NAMALWA (cell line): ENCODE results near the gene CDH13.

ENCODE experiments used
- DNase-seq: peaks from one replicate; pipeline ENCODE4 v3.0.0-alpha.2; 2015; ENCODE audit warnings: low spot score

Gene CDH13

DNA sequence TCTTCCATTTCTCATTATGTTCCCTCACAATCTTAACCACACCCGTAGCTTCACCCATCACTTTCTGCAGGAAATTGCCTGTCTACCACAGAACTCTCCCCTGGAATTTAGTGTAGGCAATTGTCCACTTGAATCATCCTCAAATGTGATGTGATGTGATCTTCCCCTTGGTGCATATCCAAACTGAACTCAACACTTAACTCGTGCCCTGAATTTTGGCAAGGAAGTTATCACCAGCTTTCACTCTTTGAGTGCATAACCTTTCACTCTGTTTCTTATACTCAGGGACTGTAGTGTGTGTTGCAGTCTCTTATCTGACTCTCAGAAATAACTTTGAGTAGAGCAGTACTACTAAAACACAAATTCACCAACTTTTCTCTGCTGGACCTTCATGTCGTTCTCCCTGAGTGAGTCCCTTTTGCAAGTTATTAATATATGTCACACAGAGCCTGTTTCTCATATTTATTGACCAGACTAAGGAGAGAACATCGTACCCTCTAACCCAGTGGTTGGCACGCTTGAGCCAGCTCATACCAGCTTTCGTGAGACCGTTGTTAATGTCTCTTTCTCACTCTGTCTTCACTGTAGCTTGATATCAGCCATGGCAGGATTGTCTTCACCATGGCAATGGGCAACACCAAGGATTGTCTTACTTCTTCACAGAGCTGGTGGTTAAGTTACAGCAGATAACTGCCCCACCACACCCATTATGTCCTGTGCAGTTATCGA lies 622.1 kb downstream of the CDH13 start:
- no peak for DNase-seq

DNA sequence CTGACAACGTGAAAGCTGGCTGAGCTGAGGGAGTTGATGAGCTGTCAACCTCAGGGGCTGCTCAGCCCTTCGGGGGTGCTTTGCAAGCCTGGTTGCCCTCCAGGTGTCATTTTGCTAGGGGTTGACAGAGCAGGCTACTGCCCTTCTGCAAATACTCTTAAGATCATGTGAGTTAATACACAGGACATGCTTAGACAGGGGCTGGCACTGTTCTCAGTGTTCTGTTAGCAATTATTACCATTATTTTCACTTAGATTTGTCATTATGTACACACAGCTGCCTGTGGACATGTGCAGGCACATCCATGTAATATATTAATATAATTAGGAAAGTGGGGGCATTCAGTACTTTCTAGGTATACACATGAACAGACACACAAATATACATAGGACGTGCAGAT lies 626.8 kb downstream of the CDH13 start:
- DNase-seq, result no peak

DNA sequence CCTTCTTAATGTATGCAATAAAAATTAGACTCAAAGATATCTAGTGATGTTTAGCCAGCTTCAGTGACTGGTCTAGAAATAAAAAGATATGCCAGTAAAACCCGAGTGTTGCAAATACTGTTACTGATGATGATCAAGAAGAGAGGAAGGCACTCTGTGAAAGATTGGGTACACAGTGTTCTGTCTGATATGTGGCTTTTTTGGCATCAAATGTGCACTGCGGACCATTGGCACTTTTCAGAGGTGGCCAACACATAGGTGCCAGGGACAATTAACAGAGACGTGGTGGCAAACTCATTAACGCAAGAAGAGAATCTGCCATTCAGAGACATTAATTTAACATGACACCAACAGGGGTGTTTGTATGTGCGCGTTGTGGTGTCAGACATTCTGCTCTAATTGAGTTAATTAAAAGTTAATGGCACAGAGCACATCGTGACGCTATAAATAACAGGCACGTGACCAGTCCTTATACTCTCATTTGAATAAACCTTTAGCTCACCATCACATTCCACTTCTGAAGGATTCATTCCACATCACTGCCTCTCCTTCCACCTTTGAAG lies 631.7 kb downstream of the CDH13 start:
- no peak for DNase-seq

DNA sequence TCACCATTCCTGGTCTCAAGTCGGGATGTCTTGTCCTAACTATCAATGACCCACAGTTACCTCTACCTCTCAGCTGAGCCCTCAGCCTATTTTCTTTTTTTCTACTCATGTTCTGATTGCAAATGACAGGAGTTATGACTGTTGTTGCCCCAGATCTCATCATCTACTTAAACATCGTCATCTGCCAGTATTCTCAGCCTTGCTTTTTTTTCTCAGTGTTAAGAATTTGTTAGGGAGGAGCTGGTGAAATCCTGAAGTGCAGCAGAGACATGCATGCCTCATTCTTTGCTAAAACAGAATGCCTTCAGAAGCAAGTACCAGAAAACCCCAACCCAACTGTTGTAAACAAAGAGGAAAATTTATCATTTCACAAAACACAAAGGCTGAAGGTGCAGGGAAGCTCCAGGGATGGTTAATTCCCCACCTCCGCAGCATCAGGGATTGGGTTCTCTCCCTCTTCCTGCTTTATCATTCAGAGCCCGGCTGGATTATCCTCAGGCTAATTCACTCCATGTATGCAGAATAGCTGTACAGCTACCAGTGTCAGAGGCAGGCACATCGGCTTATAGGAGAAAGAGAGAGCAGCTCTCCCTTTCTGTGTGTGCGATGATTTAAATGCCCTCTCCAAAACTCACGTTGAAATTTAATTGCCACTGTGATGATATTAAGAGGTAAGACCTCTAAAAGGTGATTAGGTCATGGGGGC lies 640.2 kb downstream of the CDH13 start:
- no peak for DNase-seq

DNA sequence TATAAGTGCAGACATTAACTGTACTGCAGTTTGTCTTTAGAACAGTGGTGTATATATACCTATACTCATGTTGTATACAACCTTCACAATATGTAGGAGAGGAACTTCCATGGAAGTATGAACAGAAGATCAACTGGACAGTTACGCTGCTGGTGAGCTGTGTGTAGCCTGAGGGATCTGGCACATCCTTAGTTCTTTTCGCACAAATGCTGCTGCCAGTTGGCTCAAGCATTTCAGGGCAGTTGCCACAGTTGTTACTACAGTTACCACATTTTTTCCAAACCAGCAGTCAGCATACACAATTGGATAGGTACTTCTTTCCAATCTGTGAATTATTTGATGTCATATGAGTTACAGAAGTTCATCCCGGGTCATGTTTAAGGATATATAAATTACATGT lies 641.4 kb downstream of the CDH13 start:
- no peak for DNase-seq

DNA sequence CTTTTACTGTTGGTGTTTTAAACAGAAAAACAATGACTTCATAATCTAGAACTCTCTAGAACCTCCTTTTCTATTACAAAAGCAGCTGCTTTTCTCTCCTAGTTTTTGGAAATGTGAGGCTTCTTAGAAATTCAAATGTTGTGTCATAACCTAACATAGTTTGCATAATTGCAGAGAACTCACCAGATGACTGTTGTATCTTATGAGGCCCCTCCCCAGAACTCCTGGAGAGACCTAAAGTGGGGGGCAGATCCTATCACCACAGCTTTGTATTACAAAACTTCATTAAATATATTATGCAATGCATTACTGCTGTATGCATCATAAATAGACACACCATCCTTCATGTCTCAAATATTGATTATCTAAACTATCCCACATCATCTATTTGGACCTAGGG lies 642.3 kb downstream of the CDH13 start:
- DNase-seq, result no peak

DNA sequence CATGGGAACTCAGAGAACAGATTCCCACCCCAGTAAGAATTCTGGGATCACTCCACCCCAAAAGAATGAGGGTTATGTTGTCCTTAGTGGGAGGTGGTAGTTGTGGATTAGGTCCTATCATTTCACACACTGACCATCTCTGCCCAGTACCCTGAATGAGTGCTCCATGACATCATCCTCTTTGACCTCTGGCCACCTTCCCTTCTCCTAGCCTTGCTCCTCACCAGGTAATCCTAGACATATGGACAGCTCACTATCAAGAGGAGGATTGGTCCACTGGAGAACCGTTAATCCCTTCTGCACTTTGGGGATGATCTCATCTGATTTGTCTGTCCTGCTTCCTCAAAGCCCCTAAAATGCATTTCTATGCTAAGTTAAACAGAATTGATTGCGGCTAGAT lies 642.8 kb downstream of the CDH13 start:
- no peak for DNase-seq

DNA sequence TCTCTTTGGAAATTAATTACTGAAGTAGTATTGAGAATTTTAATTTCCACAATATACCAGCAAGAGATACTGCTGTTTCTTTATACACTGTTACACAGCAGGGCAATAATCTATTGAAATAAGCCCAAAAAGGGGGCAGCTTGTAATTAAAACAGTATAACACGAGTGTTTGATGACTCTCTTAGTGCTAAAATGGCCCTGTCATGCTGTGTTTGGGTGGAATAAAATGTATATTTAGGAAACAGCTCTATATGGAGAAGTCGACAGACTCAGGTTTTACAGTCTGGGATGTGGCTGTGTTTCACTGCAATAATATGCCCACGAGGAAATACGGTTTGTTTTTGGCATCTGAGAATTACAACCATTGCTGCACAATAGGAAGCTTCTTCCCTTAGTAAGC lies 643.3 kb downstream of the CDH13 start:
- no peak for DNase-seq

DNA sequence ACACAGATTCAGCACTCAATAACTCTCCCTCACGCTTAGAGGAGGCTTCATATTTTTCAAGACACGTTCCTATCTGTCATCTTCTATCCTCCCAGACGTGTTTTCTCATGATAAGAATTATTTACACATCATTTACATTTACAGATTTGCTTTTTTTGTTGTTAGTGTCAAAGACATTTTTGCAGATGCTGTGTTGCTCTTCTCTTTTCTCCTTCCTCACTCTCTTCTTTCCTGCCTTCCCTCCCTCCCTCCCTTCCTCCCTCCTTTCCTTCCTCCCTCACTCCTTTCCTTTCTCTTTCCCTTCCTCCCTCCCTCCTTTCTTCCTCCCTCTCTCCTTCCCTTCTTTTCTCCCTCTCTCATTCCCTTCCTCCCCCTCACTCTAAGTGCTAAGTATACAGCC lies 643.9 kb downstream of the CDH13 start:
- DNase-seq, result no peak

DNA sequence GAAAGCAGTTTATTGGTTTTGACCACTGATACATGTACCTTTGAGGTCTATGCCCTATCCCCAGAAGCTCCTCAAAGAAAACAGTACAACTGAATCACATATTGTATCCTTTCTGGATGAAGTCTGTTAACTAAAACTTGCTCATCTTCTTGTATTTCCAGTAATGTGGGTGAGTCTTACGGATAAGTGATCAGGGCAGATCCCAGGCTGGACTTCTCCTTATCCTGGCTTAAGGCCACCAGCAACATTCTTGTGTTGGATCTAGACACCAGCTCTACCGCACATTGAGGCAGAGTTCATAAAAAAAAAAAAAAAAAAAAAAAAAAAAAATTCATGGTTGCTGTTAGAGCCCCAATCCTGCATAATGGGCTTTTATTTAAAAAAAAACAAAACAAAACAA lies 644.4 kb downstream of the CDH13 start:
- DNase-seq, result no peak

DNA sequence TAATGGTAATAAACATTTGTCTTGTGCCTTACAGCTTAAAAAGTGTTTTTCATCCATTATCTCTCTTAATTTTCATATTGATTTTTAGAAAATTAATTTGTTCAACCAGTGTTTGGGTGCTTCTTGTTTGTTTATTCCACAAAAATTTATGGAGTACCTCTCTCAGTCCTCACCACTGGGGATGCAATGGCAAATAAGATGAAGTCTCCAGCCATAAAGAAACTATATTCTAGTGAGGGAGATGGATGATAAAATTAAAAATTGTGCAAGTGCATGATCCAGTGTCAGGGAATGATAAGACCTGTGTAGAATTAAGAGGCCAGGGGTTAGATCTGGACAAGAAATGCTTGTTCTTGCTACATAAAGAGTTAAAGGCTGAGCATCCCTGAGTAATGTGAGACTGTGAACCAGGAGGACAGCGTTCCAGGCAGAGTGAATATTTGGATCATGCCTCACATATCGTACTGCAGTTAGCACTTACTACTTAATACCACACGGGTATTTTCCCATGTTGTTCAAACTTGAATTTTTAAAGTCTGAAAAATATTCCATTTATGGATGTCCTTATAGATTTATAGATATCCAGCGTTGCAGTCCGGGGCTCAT lies 645.3 kb downstream of the CDH13 start:
- DNase-seq, result no peak

DNA sequence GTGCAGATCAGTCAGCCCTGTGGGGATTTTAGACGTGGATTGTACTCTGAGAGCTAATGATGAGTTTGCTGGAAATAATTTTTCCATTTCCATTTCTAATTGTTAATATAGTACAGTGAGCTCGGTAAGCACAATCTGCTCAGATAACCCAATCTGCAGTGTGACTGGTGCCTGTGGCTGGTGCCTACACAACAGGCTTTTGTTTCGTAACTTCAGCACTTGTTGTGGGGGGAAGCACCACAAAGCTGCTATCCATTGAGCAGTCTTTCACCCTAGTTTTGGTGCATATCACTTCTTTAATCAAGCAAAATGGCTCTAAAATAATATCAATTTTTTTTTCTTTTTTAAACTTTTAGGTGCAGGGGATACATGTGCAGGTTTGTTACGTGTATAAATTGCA lies 646.1 kb downstream of the CDH13 start:
- DNase-seq, result no peak

DNA sequence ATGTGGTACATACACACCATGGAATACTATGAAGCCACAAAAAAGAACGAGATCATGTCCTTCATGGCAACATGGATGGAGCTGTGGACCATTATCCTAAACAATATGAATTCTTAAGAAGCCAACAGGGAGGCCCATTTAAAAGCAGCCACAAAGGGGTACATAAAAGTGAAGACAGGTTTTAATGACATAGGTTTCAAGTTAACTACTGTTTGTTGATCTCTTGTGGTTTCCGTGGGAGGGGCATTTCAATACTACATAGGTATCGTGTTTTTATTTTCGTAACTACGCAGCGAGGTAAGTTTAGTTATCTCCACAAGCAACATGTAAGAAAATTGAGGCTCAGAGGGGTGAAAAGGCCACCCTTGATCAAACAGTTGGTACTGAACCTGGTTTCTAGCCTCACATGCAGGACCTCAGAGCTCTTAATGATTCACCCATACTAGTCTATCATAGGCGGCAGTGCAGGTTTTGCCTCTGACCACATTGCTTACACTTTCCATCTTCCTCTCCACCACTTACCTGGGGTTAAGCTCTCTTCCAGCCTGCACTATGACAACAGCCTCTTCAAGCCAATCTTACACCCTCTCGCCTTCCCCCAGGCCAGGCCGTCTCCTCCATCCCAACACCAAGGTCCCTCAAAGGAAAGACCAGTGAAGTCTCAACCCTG lies 646.9 kb downstream of the CDH13 start:
- no peak for DNase-seq

DNA sequence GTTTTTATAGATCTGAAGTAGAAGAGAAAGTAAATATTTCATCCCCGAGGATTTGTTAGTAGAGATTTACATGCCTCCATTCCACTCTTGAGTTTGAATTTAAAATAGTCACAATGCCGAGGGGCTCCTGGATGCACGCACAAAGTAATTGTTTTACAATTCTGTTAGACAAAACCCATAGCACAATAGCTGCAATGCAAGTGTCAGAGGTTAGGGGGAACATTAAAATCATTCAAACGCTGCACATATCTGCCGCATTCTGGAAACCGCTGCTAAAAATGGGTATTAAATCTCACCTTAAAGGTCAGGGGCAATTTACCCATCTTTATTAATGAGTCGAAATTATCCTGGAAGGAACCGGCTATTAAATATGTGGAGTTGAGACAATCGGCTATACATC lies 652.5 kb downstream of the CDH13 start:
- no peak for DNase-seq

DNA sequence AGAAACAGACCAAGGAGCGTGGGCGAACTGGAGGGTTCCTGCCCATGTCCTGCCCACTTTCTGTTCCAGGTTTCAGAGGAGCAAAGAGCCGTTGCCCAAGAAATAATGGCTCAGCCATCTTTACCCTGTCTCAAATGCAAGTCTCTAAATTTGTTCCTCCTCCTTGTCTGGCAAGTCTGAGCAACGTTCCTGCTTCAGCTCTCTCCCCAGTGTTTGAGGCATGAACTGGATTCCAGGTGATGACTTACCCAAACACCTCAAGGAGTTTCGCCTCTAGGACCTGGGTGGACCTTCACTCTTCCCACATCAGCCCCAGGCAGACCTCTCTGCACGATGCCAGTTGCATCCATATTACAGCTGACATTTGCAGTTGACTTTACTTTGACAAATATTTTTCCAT lies 659.2 kb downstream of the CDH13 start:
- DNase-seq, result no peak

DNA sequence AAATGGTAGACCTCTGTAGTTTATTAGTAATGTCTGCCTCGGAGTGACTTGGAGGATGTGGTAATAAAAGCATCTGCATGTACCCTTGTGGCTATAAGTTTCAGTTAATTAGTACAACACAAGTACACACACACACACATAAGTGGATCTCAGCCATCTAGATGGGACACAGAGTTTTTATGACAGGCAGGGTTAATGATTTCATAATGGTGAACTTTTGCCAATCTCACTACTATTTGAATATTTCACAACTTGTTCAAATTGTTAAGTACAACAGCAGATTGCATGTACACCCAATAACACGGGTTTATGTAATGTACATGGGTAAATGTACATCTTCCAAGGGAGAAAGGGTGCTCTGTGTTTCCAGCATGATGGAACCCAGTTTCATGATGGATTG lies 669.7 kb downstream of the CDH13 start:
- no peak for DNase-seq

DNA sequence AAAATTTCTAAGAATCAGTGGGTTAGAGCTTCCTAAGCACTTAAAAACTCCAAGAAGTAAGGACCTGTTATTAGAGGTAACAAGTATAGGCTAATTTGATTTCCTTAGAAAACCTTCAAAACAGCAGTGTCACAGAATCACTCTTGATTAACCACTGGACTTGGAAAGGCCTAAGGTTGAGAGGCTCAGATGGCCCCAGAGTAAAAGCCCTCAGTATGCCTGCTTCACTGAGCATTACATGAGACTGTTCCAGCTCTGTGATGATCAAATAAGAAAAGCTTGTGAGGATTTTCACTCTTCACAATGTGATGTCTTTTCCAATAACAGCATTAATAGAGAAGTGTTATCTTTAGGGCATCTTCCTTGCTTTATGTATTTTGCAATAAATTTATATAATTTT lies 671.8 kb downstream of the CDH13 start:
- no peak for DNase-seq

DNA sequence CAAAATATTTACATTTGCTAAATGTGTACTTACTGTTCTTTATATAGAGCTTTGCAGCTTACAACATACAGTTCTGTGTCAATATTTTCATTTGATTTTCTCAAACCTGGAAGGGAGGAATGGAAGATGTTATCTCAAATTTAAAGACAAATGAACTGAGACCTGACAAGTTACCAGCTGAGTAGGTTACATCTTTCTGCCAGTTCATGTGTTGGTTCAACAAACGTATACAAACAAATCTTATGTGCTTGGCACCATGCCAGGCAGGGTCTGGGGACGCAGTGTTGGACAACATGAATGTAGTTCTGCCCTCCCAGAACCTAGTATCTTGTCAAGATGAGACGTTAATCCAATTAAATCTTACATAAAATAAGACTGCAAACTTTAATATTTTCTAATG lies 673.6 kb downstream of the CDH13 start:
- no peak for DNase-seq

DNA sequence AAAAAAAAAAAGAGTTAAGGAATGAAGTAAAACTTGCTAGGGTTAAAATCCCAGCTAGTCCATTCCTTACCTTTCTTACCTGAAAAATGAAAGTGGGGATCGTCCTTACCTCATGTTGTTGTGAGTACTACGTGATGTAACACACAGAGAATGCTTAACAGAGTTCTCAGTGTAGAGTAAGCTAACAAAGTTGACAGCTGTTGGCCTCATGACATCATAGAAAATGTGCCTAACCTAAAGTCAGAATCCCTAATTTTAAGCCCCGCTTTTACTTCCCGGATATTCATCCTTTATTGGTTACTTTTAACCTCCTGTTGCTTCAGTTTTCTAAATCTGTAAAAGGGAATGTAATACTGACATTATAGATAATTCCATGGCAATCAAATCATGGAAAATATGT lies 675.2 kb downstream of the CDH13 start:
- DNase-seq, result no peak

DNA sequence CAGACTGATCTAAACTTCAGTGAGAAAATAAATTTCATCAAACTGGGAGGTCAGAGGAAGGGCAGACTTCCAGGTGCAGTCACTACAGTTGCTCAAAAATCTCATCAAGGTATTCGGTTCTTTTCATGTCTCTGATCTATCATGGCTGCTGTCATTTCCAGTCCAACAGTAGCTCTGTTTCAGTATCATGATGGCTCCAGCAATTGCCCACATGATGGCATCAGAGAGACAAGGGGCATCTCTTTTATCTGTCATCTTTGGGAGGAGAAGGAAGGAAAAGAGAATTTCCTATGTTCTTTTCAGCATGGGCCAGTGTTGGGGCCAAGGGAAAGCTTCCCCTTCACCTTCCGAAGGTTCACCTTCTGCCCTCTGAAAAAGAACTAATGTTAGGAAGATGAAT lies 676.1 kb downstream of the CDH13 start:
- DNase-seq, result no peak

DNA sequence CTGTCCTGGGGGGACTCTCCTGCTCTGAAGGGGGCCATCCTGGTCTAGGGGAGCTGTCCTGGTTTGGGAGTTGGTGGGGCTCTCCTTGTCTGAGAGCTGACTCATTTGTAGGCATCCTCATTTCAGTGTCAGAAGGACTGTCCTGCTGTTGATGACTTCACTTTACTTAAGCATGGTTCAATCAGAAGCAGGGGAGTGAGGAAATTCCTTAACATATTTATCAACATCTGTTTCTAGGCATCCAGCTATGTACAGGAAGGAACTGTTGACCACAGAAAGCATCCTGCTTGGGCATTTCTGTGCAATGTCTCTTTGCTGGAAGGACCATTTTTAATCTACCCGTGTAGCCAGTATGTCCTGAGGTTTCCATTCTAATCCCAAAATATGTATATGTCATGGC lies 678.3 kb downstream of the CDH13 start:
- DNase-seq, result no peak

DNA sequence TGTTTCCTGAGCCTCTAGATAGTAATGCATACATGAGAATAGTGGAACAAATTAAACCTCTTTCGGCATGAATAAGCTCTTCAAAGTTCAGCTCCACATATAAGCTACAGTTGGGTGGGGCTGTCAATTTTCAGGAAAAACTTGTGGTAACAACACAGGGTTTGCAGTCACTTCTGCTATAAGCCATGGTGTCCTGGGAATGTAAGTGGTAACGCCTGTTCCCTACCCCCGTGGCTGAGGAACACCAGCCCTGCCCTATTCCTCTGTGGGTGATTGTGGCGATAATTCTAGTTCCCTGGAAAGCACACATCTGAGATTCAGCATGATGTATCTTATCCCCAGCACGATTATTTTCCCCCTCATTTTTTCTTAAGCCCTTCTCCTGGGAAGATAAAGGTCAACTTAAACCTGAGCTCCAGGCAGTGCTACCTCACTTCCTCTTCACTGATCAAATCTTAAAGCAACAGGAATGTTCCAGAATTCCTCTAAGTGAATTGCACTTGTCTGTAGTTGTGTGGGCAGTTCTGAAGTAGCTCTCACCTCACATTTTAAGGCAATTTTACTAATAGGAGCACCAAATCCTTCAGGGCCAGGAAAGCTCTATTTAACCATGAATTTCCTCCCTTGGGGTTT lies 680.3 kb downstream of the CDH13 start:
- no peak for DNase-seq
